SK-N-SH (cell line): ENCODE results near the gene SUMO2. TPM values are rescaled to one million over a fixed set of nuclear protein-coding genes. Genes with fewer than 3 reads are reported as not detected.

Source experiments
- CTCF ChIA-PET: fragments of 300-600, 350-600 bp; formaldehyde crosslinking; extraction: SDS; loops from one replicate; lab custom pipeline; 2021; lab: Yijun Ruan, JAX
- POLR2A ChIA-PET: fragments of 350-600 bp; sonication (Branson Sonifier 250); formaldehyde crosslinking; extraction: SDS; loops from one replicate; lab custom pipeline; 2020; ENCODE audit warnings: antibody characterized with exemption, inconsistent platforms; lab: Yijun Ruan, JAX
- DNase-seq: peaks from one replicate; pipeline ENCODE4 v3.0.0; 2012
- H2AFZ ChIP-seq: fragments of 200-600 bp; sonication (generic); 2 replicates; pipeline ENCODE4 v1.8.1; 2016; ENCODE audit warnings: antibody characterized with exemption, mild to moderate bottlenecking, low read depth
- H3F3A ChIP-seq: fragments of 200-600 bp; sonication (generic); replicated peaks from 2 replicates; pipeline ENCODE3; 2016; ENCODE audit warnings: antibody characterized with exemption, mild to moderate bottlenecking; ENCODE audit not compliant: insufficient read depth
- H3K27ac ChIP-seq, 2 experiments: fragments of 200-500 bp in 1 of 2; fragments of 200-600 bp in 1 of 2; sonication (Bioruptor generic) in 1 of 2; sonication (generic), shearing (Covaris generic) in 1 of 2; 2 replicates each; pipeline versions ENCODE4 v1.5.1 to v1.6.1; 2014 to 2016; ENCODE audit warnings: low read depth in 2 of 2, inconsistent platforms in 1 of 2, low read length in 1 of 2, mild to moderate bottlenecking in 1 of 2, mixed read lengths in 1 of 2
- H3K27me3 ChIP-seq: fragments of 200-600 bp; sonication (generic), shearing (Covaris generic); 2 replicates; pipeline ENCODE4 v1.6.1; 2016; ENCODE audit warnings: mixed run types; ENCODE audit not compliant: insufficient read depth
- H3K36me3 ChIP-seq, 2 experiments: fragments of 200-500 bp in 1 of 2; fragments of 200-600 bp in 1 of 2; sonication (Bioruptor generic) in 1 of 2; sonication (generic) in 1 of 2; replicated peaks in 1 of 2; 2 replicates each; pipeline versions ENCODE3 to v1.5.1; 2014 to 2016; ENCODE audit warnings: low read length in 1 of 2, mild to moderate bottlenecking in 1 of 2; ENCODE audit not compliant: insufficient read depth in 2 of 2, control insufficient read depth in 1 of 2
- H3K4me1 ChIP-seq, 2 experiments: fragments of 200-500 bp in 1 of 2; fragments of 200-600 bp in 1 of 2; sonication (Bioruptor generic) in 1 of 2; sonication (generic), shearing (Covaris generic) in 1 of 2; 2 replicates each; pipeline versions ENCODE4 v1.5.1 to v1.6.1; 2014 to 2016; ENCODE audit warnings: low read depth in 1 of 2, low read length in 1 of 2, mixed run types in 1 of 2; ENCODE audit not compliant: insufficient read depth in 2 of 2, control insufficient read depth in 1 of 2
- H3K4me2 ChIP-seq: fragments of 200-600 bp; sonication (generic), shearing (Covaris generic); 2 replicates; pipeline ENCODE4 v1.6.1; 2017; ENCODE audit warnings: mixed run types
- H3K4me3 ChIP-seq, 2 experiments: fragments of 200-500 bp in 1 of 2; fragments of 200-600 bp in 1 of 2; sonication (Bioruptor generic) in 1 of 2; sonication (generic), shearing (Covaris generic) in 1 of 2; 2 replicates each; pipeline versions ENCODE4 v1.5.1 to v1.8.1; 2014 to 2016; ENCODE audit warnings: low read depth in 2 of 2, inconsistent platforms in 1 of 2, low read length in 1 of 2, mild to moderate bottlenecking in 1 of 2, mixed read lengths in 1 of 2, moderate library complexity in 1 of 2
- H3K79me2 ChIP-seq: fragments of 200-600 bp; sonication (generic); 2 replicates; pipeline ENCODE4 v1.8.1; 2017; ENCODE audit warnings: mild to moderate bottlenecking; ENCODE audit not compliant: insufficient read depth
- H3K9ac ChIP-seq: fragments of 200-600 bp; sonication (generic); 2 replicates; pipeline ENCODE4 v1.6.1; 2017; ENCODE audit warnings: mixed run types
- H3K9me2 ChIP-seq: fragments of 200-600 bp; sonication (generic); 2 replicates; pipeline ENCODE4 v1.6.1; 2017; ENCODE audit warnings: mixed run types
- H3K9me3 ChIP-seq: fragments of 200-600 bp; sonication (generic); 2 replicates; pipeline ENCODE4 v1.6.1; 2017; ENCODE audit warnings: mixed run types, mild to moderate bottlenecking, moderate library complexity
- H4K20me1 ChIP-seq: fragments of 200-600 bp; sonication (generic); 2 replicates; pipeline ENCODE4 v1.6.1; 2017; ENCODE audit warnings: mild to moderate bottlenecking, mixed run types; ENCODE audit not compliant: insufficient read depth
- CHD2 ChIP-seq: fragments of 150-350 bp; IDR thresholded peaks from 2 replicates; pipeline ENCODE4 v1.6.1; 2018; ENCODE audit warnings: low read length; ENCODE audit not compliant: partially characterized antibody
- ELF1 ChIP-seq: IDR thresholded peaks from 2 replicates; pipeline ENCODE4 v1.4.0; 2012
- EP300 ChIP-seq, 2 experiments: IDR thresholded peaks; 2 replicates each; pipeline versions ENCODE4 v1.4.0 to v1.6.1; 2012; ENCODE audit warnings: borderline replicate concordance in 1 of 2, low read depth in 1 of 2, low read length in 1 of 2
- FOSL2 ChIP-seq: IDR thresholded peaks from 2 replicates; pipeline ENCODE4 v1.4.0; 2012; ENCODE audit warnings: low read depth, mild to moderate bottlenecking, moderate library complexity, borderline replicate concordance
- FOXJ3 ChIP-seq: sonication (generic); formaldehyde crosslinking; IDR thresholded peaks from 2 replicates; pipeline ENCODE4 v1.5.1; 2020; ENCODE audit warnings: mild to moderate bottlenecking, missing genetic modification reagents
- FOXM1 ChIP-seq: IDR thresholded peaks from 2 replicates; pipeline ENCODE4 v1.4.0; 2012; ENCODE audit warnings: low read depth, mild to moderate bottlenecking
- GABPA ChIP-seq: IDR thresholded peaks from 2 replicates; pipeline ENCODE4 v1.4.0; 2012; ENCODE audit warnings: low read depth, mild to moderate bottlenecking
- GATA2 ChIP-seq: sonication (generic); formaldehyde crosslinking; IDR thresholded peaks from 2 replicates; pipeline ENCODE4 v1.5.0; 2020; ENCODE audit warnings: mild to moderate bottlenecking, missing genetic modification reagents
- MEF2A ChIP-seq: IDR thresholded peaks from 2 replicates; pipeline ENCODE4 v1.4.0; 2012; ENCODE audit warnings: low read depth, borderline replicate concordance
- NFIC ChIP-seq: IDR thresholded peaks from 2 replicates; pipeline ENCODE4 v1.4.0; 2012; ENCODE audit warnings: borderline replicate concordance
- NRF1 ChIP-seq: IDR thresholded peaks from 2 replicates; pipeline ENCODE4 v1.6.1; 2012; ENCODE audit warnings: low read depth, mild to moderate bottlenecking, low read length
- RXRA ChIP-seq: IDR thresholded peaks from 2 replicates; pipeline ENCODE4 v1.4.0; 2012; ENCODE audit warnings: low read depth, mild to moderate bottlenecking, borderline replicate concordance
- SIN3A ChIP-seq: IDR thresholded peaks from 2 replicates; pipeline ENCODE4 v1.6.1; 2012; ENCODE audit warnings: low read depth, mild to moderate bottlenecking, low read length, moderate library complexity, borderline replicate concordance
- SMC3 ChIP-seq: IDR thresholded peaks from 2 replicates; pipeline ENCODE4 v1.6.1; 2012; ENCODE audit warnings: low read depth, low read length, improper control_type of control experiment
- TAF1 ChIP-seq: IDR thresholded peaks from 2 replicates; pipeline ENCODE4 v1.6.1; 2012; ENCODE audit warnings: low read depth, mild to moderate bottlenecking, low read length, moderate library complexity, borderline replicate concordance
- TCF12 ChIP-seq: IDR thresholded peaks from 2 replicates; pipeline ENCODE4 v1.4.0; 2012
- TEAD4 ChIP-seq: IDR thresholded peaks from 2 replicates; pipeline ENCODE4 v1.4.0; 2012; ENCODE audit warnings: mild to moderate bottlenecking, borderline replicate concordance; ENCODE audit not compliant: insufficient read depth
- YY1 ChIP-seq: IDR thresholded peaks from 2 replicates; pipeline ENCODE4 v1.4.0; 2012; ENCODE audit warnings: low read depth, mild to moderate bottlenecking
- WGBS: methylation state at CpG from one replicate; pipeline ENCODE4 v1.1.6; 2017; ENCODE audit warnings: low lambda C conversion rate; 5-methylcytosine and 5-hydroxymethylcytosine counted together
- polyA plus RNA-seq, 3 experiments: library from polyadenylated mRNA; depleted of rRNA; stranded (reverse); fragments of >200 nt; gene quantifications; 2 replicates each; pipeline ENCODE4 v1.2.3, GENCODE V29; 2012
- TF ChIP-seq, protein P1 (sequence below): fragments of 150-350 bp; IDR thresholded peaks from 2 replicates; pipeline ENCODE4 v1.6.1; 2017; ENCODE audit warnings: antibody characterized with exemption, low read length, low read depth, borderline replicate concordance
- TF ChIP-seq, protein P2 (sequence below): IDR thresholded peaks from 2 replicates; pipeline ENCODE4 v1.4.0; 2012; ENCODE audit warnings: low read depth, borderline replicate concordance
- TF ChIP-seq, protein P3 (sequence below): IDR thresholded peaks from 2 replicates; pipeline ENCODE4 v1.6.1; 2012; ENCODE audit warnings: mild to moderate bottlenecking, low read depth, low read length, moderate library complexity

SUMO2 gene
- polyA plus RNA-seq, 1 of the 3 experiments (the other 2 are of a cell fraction): 114 TPM

DNA sequence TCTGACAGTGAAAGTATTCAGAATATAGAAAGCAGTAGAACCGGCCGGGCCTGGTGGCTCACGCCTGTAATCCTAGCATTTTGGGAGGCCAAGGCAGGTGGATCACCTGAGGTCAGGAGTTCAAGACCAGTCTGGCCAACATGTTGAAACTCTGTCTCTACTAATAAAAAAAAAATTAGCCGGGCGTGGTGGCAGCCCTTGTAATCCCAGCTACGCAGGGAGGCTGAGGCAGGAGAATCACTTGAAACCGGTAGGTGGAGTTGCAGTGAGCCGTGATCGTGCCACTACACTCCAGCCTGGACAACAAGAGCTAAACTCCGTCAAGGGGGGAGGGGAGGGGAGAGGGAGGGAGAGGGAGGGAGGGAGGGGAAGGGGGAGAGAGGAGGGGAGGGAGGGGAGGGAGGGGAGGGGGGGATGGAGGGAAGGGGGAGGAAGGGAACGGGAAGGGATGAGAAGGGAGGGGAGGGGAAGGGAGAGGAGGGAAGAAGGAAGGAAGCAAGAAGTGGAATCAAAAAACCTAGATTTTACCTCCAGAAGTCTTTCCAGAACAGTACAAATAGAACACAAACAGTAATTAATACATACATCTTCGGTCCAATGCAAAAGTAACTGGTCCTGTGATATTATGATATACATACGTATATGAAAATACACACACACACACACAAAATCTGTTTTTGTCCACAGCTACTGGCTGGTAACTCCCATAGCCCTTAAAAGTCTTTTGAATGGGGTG lies 40.4 kb downstream of the SUMO2 start:
- Histone ChIP-seq H3K27ac (no peak overlapping the region), H3K9me3 (no peaks in the 10 kb centered on the region), H3K4me3 (no peak overlapping the region), H3F3A (peaks cover 71% of the 10 kb centered on the region), H3K4me2 (no peak overlapping the region), H3K9me2 (no peaks in the 10 kb centered on the region), H3K27me3 (no peaks in the 10 kb centered on the region), H3K79me2 (peaks cover 95% of the 10 kb centered on the region), H3K9ac (no peak overlapping the region), H3K4me1 (no peaks in the 10 kb centered on the region), H4K20me1 (peaks cover 23% of the 10 kb centered on the region; the same call in 1 of the 2 replicates), H2AFZ (no peak overlapping the region), H3K36me3 (peaks cover 61 to 97% of the 10 kb centered on the region in 2 experiments)
- TF ChIP-seq FOXM1: no peak
- no peak for TF ChIP-seq MEF2A
- no peak for TF ChIP-seq ELF1
- TF ChIP-seq SIN3A: no peak
- TF ChIP-seq CHD2: no peak
- no peak for TF ChIP-seq YY1
- TF ChIP-seq FOSL2: no peak
- DNase-seq: no peak
- ChIA-PET CTCF (interaction anchor here (1.5 to 1.7 kb wide), 2 partner anchors 12 to 28 kb away, joined by 3 to 17 read pairs; partner anchors contain the start of gene NT5C), POLR2A (interaction anchor here (1.5 kb wide), 1 partner anchor 9 kb away, joined by 3 read pairs; no protein-coding TSS in a partner anchor)
- 92% methylated on average over 13 of the region's 13 CpGs for WGBS

DNA sequence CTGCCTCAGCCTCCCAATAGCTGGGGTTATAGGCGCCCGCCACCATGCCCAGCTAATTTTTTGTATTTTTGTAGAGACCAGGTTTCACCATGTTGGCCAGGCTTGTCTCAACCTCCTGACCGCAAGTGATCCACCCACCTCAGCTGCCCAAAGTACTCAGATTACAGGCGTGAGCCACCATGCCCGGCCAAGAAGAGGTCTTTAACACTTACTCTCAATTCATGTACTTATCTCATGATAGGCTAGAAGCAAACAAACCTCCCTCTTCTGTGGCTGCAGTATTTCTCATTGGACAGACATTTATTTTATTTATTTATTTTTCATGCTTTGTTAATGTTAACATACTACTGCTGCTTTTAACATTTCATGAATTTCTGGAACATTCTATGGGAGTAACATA lies 44.2 kb downstream of the SUMO2 start:
- no peak for DNase-seq
- TF ChIP-seq TCF12 (no peak), NRF1 (no peak), RXRA (no peak), SIN3A (no peak), NFIC (no peak), SMC3 (no peak), GABPA (no peak), FOXJ3 (CRISPR knock-in tag) (no peak), MEF2A (no peak), GATA2 (CRISPR knock-in tag) (no peak), TEAD4 (no peak), TAF1 (no peak), FOXM1 (no peak), EP300 (IDR thresholded peaks at IDR 0.05; ENCODE audit: borderline replicate concordance in 1 of 2, low read depth in 1 of 2, low read length in 1 of 2) (no peak)
- TF ChIP-seq, protein P1, sequence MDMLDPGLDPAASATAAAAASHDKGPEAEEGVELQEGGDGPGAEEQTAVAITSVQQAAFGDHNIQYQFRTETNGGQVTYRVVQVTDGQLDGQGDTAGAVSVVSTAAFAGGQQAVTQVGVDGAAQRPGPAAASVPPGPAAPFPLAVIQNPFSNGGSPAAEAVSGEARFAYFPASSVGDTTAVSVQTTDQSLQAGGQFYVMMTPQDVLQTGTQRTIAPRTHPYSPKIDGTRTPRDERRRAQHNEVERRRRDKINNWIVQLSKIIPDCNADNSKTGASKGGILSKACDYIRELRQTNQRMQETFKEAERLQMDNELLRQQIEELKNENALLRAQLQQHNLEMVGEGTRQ: no peak
- TF ChIP-seq, protein P2, sequence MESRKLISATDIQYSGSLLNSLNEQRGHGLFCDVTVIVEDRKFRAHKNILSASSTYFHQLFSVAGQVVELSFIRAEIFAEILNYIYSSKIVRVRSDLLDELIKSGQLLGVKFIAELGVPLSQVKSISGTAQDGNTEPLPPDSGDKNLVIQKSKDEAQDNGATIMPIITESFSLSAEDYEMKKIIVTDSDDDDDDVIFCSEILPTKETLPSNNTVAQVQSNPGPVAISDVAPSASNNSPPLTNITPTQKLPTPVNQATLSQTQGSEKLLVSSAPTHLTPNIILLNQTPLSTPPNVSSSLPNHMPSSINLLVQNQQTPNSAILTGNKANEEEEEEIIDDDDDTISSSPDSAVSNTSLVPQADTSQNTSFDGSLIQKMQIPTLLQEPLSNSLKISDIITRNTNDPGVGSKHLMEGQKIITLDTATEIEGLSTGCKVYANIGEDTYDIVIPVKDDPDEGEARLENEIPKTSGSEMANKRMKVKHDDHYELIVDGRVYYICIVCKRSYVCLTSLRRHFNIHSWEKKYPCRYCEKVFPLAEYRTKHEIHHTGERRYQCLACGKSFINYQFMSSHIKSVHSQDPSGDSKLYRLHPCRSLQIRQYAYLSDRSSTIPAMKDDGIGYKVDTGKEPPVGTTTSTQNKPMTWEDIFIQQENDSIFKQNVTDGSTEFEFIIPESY: no peak
- TF ChIP-seq, protein P3, sequence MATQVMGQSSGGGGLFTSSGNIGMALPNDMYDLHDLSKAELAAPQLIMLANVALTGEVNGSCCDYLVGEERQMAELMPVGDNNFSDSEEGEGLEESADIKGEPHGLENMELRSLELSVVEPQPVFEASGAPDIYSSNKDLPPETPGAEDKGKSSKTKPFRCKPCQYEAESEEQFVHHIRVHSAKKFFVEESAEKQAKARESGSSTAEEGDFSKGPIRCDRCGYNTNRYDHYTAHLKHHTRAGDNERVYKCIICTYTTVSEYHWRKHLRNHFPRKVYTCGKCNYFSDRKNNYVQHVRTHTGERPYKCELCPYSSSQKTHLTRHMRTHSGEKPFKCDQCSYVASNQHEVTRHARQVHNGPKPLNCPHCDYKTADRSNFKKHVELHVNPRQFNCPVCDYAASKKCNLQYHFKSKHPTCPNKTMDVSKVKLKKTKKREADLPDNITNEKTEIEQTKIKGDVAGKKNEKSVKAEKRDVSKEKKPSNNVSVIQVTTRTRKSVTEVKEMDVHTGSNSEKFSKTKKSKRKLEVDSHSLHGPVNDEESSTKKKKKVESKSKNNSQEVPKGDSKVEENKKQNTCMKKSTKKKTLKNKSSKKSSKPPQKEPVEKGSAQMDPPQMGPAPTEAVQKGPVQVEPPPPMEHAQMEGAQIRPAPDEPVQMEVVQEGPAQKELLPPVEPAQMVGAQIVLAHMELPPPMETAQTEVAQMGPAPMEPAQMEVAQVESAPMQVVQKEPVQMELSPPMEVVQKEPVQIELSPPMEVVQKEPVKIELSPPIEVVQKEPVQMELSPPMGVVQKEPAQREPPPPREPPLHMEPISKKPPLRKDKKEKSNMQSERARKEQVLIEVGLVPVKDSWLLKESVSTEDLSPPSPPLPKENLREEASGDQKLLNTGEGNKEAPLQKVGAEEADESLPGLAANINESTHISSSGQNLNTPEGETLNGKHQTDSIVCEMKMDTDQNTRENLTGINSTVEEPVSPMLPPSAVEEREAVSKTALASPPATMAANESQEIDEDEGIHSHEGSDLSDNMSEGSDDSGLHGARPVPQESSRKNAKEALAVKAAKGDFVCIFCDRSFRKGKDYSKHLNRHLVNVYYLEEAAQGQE: no peak
- 96% methylated on average over 5 of the region's 5 CpGs for WGBS
- peaks cover 38 to 85% of the 10 kb centered on the region in 2 experiments for H3K36me3 ChIP-seq
- H3K9me3 ChIP-seq: no peaks in the 10 kb centered on the region
- no peaks in the 10 kb centered on the region for H3K27me3 ChIP-seq
- peaks cover 57% of the 10 kb centered on the region for H3K79me2 ChIP-seq
- no peak overlapping the region for H3K9ac ChIP-seq
- H4K20me1 ChIP-seq: 0 out of 2 replicates have a peak, but pooled peaks cover 4% of the 10 kb centered on the region
- H2AFZ ChIP-seq: no peak overlapping the region
- no peak overlapping the region for H3K4me2 ChIP-seq
- no peaks in the 10 kb centered on the region for H3K4me1 ChIP-seq
- H3K9me2 ChIP-seq: no peaks in the 10 kb centered on the region
- no peak overlapping the region; a peak in 1 of 4 replicates for H3K27ac ChIP-seq
- CTCF ChIA-PET: interaction anchor here (1.1 to 19.6 kb wide), 4 partner anchors 10 to 33 kb away, joined by 3 to 422 read pairs (median 4); partner anchors contain the start of gene ARMC7
- peaks cover 76% of the 10 kb centered on the region for H3F3A ChIP-seq
- H3K4me3 ChIP-seq: no peak overlapping the region
- POLR2A ChIA-PET: interaction anchor here (0.6 kb wide), 1 partner anchor 45 kb away, joined by 3 read pairs; no protein-coding TSS in a partner anchor
